Measurements from ENCODE around the gene VANGL2.
A peak's percentile ranks its signal among the peaks of the same experiment; 100 is the strongest.

The VANGL2 gene

DNA sequence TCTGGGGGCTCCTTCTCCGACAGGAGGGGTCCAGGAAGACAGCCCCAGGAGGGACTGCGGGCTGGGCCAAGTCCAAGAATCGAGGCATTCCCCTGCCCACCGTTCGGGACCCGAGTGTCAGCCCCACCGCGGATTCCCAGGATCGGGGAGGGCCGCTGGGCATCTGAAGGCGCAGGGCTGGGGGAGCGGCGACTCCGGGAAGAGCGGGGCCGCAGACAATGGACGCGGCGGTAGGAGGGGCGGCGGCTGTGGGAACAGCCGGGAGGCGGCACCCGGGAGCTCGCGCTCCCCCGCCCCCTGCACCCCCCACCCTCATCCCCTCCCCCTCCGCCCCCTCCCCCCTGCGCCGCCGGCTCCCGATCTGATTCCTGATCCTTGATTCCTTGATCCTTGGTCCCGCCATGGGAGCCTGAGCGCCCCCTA, at the start of gene VANGL2:
Gene VANGL2, plus strand, starts transcription at position 342 of the 423 bp plus-strand sequence. CDS start 15,274 bp downstream, outside the sequence.
- DNase-seq (ENCODE audit: low spot score), result peak; percentile 10

GRCh38 chr1:160351629-160352028, 48.7 kb upstream of the VANGL2 start:
- no peak for DNase-seq (ENCODE audit: low spot score)

DNA sequence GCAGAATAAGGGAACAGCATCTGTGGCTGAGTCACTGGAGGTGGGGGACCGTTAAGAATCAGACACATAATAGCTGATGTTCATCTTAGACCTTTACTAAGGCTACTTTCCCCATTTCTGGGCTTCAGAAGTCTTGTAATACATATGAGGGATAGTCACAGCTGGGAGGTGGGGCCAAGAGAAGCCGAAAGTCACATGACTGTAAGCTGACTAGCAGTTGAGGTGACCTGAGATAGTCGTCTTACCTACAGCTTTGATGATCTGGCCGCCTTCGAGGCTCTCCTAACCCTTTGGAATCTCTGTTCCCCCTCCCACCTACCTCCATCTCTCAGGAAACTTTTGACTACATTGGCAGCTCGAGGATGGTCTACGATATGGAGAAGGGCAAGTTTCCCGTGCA, 47.8 kb upstream of the VANGL2 start:
- DNase-seq (ENCODE audit: low spot score), result no peak

GRCh38 chr1:160353223-160353622, 47.1 kb upstream of the VANGL2 start:
- no peak for DNase-seq (ENCODE audit: low spot score)

DNA sequence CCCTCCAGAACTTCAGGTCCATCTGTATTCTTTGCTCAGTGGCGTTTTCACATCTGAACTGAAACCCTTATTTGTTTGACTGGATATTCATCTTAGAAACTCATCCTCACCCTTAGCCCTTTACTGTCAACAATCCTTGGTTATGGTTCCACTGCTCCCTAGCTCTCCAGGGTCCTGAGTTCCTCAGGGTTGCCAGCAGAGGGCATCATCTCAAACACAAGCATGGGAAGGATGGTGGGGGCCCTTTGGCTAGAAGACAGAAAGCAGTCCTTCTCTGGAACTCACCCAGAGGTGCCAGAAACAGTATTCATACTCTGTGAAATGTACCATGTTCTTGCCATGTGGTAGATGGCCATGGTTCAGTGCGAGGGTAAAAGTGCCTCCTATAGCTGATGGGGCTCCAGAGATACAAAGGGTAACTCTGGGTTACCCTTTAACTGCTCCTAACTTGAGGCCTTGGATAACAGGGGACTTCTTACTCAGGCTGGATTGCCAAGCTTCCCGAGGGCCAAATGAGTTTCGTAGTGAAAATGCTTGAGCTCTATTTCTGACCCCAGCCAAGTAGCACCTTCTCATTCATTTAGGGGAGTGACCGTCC, 45.9 kb upstream of the VANGL2 start:
- DNase-seq (ENCODE audit: low spot score), result peak; percentile 13

GRCh38 chr1:160357286-160358002, 42.9 kb upstream of the VANGL2 start:
- DNase-seq (ENCODE audit: low spot score), result no peak

DNA sequence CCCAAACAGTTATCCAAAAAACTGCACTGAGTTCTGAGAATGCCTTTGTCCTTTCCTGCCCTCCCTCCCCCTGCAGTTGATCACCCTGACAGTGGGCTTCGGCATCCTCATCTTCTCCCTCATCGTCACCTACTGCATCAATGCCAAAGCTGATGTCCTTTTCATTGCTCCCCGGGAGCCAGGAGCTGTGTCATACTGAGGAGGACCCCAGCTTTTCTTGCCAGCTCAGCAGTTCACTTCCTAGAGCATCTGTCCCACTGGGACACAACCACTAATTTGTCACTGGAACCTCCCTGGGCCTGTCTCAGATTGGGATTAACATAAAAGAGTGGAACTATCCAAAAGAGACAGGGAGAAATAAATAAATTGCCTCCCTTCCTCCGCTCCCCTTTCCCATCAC, 42.3 kb upstream of the VANGL2 start:
- DNase-seq (ENCODE audit: low spot score), result no peak

GRCh38 chr1:160359559-160360226, 40.7 kb upstream of the VANGL2 start:
- no peak for DNase-seq (ENCODE audit: low spot score)

DNA sequence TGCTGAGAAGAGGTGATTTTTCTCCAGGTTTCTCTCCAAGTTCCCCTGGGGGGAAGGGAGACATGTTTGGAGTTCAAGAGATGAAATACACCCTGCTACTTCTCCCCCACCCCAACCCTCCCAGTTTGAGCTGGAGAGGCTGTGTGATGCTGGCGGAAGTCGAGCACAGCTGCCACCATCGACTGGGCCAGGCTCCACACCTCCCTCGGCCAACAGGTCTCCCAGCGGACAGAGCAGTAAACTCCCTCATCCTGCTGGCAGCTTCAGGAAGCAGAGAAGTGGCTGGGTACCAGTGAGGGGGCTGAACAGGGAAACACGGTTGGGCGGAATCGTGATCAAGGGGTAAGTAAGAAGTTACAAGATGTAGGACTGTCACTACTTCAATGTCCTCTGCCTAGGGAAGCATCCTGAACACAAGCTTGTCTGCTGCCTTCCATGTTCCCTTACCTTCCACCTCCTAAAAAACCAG, 40.1 kb upstream of the VANGL2 start:
- DNase-seq (ENCODE audit: low spot score), result no peak

- no peak for DNase-seq (ENCODE audit: low spot score)
Measured at GRCh38 chr1:160361199-160361598, 39.2 kb upstream of the VANGL2 start.

DNA sequence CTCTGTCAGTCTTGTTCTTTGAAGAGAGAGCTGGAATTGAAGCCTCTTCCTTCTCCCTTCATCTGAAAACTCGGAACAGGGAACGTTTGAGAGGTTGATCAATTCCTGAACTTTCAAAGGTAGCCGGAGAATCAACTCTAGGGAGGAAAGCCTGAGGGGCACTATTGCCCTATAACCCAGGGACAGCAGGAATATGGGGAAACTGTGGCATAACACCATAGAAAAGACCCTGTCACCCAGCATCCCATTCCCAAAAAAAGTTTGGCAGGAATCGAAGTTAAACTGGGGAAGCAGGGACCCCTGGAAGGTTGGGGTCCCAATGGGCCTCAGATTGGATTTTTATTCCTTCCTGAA, 38.6 kb upstream of the VANGL2 start:
- no peak for DNase-seq (ENCODE audit: low spot score)

GRCh38 chr1:160362168-160362957, 38.0 kb upstream of the VANGL2 start:
- no peak for DNase-seq (ENCODE audit: low spot score)

- DNase-seq (ENCODE audit: low spot score), result no peak
Measured at GRCh38 chr1:160363010-160363409, 37.4 kb upstream of the VANGL2 start.

DNA sequence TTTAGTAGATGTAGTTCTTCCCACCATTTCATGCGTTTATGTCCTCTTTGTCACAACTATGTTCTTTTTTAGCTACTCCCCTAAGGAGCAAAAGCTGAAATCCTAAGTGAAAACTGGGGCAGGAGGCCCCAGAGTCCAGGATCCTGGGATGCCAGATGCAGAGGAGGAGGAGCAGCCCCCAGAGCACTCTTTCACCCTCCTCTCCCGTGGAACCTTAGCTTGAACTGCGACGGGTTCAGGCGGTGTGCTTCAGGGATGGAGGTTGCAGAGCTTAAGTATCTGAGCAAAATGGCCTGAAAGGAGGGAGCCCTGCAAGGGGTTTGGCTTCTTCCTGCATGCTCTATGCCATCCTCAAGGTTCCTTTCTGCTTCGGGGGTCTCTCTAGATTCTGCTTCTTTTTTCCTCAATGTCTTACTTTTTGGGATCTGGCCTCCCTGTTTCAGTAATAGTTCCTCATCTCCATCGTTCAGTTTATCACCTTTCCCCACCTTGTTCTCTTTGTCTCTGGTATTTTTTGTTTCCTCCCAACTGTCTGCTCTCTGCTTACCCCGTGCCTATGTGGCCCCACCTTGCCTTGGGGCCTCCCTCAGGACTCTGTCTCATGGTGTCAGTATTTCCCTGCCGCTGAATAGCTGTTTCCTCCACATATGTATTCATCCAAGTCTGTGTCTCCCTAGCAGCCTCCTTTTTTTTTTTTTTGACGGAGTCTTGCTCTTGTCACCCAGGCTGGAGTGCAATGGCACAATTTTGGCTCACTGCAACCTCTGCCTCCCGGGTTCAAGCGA, 36.2 kb upstream of the VANGL2 start:
- DNase-seq (ENCODE audit: low spot score), result no peak

DNA sequence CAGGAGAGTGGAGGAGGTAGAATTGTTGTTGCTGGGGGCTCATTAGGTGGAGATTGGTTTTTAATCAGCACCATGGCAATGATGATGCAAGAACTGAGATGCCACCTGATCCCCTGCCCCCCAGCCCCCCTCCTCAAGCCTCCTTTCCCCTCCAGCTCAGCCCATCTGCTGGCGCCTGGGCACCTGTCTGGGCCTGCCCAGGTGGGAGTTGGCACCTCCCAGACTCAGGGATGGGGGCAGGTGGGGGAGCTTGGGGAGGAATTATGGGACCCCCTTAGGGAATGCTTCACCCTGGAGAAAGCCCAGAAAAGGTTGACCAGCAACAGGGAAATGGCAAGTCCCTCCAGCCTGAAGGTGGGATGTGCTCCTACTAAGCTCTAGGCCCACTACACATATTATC, 35.0 kb upstream of the VANGL2 start:
- DNase-seq (ENCODE audit: low spot score), result no peak

GRCh38 chr1:160366731-160367515, 33.4 kb upstream of the VANGL2 start, which contains the start of gene NHLH1:
Gene NHLH1, plus strand, starts transcription at chr1:160367071. Its CDS starts 3,661 bp downstream, at chr1:160370732.
- DNase-seq (ENCODE audit: low spot score), result no peak

DNA sequence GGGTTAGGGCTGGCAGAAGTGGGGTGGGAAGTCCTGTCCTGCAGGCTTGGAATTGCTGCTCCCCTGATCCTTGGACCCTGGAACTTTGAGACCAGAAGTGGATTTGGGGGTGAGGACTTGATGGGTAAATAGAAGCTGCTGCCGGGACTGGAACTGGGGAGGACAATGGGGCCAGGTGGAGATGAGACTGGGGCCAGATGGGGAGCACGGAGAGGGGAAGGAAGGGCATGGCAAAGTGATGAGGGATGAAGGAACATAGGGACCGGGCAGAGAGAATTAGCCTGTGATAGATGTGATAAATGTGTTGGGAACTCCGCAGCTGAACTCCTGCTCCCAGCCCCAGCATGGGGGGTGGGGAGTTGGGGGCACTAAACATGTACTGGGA, 32.9 kb upstream of the VANGL2 start:
- DNase-seq (ENCODE audit: low spot score), result no peak

- DNase-seq (ENCODE audit: low spot score), result no peak
Measured at GRCh38 chr1:160367934-160368923, 32.1 kb upstream of the VANGL2 start.

DNA sequence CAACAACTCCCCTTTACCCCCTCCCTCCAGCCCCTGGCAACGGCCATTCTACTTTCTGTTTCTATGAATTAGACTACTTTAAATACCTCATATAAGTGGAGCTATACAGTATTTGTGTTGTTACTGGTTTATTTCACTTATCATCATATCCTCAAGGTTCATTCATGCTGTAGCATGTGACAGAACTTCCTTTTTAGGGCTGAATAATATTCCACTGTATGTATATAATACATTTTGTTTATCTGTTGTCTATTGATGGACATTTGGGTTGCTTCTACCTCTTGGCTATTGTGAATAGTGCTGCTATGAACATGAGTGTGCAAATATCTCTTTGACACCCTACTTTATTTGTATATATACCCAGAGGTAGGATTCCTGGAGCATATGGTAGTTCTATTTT, 31.3 kb upstream of the VANGL2 start:
- DNase-seq (ENCODE audit: low spot score), result no peak

Measured in CD4-positive, alpha-beta T cell treated with Interleukin-15 for 4 hours (primary cell).